ENCODE data around the gene MXD4.

Gene MXD4

DNA sequence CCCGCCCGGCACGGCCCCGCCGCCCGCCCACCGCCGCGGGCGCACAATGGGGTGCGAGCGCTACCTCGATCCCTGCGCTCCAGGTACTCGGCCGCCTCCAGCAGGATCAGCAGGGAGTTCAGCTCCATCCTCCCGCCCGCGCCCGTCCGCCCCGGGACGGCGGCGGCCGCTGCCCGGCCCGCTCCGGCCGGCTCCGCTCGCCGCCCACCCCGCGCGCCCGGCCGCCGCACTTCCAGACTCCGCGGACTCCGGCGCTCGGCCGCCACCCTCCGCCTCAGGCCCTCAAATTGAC, at the start of gene MXD4:
Gene MXD4 (minus strand): TSS at position 257 of the 292 bp plus-strand sequence. CDS start 129 bp downstream, at position 128.
- TF ChIP-seq CTCF (IDR thresholded peaks at IDR 0.05; ENCODE audit: extremely low read depth, insufficient read depth, missing control alignments), result no peak
- DNase-seq (ENCODE audit: low spot score), result no peak
- in situ Hi-C loops (cut with MboI; ENCODE audit: low pct_unique_long_range_greater_than_20kb, low sequenced_read_pairs, unreplicated experiment), result no loop called here

DNA sequence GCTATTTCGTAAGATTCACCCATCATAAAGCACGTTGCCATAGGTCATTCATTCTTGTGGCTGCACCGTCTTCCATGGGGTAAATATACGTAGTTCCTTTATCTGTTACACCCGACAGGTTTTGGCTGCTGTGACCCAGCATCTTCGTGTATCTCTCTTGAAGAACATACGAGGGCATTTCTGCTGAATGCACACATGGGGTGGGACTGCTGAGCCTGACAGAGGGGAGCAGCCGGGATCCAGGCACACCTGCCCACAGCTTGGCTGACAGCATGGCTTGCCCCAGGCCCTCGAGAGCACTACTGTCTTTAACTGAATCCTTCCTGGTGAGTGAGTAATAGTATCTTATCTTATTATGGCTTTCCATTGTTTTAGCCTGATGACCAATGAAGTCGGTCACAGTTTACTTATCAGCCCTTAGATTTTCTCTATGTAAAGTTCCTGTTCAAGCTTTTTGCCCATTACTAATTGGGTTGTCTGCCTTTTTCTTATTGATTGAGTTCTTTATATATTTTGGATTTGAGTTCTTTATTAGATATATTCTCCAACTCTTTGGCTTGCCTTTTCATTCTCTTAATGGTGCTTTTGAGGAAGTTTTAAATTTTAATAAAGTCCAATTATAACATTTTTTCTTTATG, 45.0 kb upstream of the MXD4 start:
- TF ChIP-seq CTCF (IDR thresholded peaks at IDR 0.05; ENCODE audit: extremely low read depth, insufficient read depth, missing control alignments), result no peak
- in situ Hi-C loops (cut with MboI; ENCODE audit: low pct_unique_long_range_greater_than_20kb, low sequenced_read_pairs, unreplicated experiment), result no loop called here
- DNase-seq (ENCODE audit: low spot score), result no peak

DNA sequence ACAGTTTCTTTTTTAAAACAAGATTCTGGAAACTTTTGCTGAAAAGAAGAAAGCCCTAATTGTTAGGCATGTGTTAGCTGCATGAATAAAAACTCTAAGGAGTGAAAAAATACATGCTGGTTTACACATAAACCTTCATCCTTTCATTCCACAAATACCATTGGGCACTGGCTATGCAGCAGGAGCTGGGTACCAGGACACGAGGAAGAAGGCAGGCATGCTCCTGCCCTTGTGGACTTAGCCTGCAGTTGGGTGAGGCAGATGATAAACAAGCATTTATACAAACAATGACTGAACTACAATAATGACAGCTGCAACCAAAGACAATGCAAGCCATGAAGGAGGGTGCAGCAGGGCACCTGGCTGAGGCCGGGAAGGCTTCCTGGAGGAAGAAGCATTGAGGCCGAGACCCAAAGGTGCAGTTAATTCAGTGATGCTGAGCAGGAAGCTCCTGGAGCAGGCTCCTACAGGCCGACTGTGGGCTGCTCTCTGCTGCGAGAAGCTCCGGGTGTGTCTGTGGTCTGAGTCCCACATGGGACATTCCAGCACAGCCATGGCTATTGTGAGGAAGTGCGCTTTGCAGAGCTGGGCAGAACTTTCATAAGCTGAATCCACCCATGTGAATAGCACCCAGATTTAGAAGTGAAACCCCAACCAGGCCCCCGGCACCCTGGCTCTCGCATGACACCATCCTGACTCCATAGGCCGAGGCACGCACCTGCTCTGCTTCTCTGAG, 44.0 kb upstream of the MXD4 start:
- TF ChIP-seq CTCF (IDR thresholded peaks at IDR 0.05; ENCODE audit: extremely low read depth, insufficient read depth, missing control alignments), result no peak
- DNase-seq (ENCODE audit: low spot score), result no peak
- in situ Hi-C loops (cut with MboI; ENCODE audit: low pct_unique_long_range_greater_than_20kb, low sequenced_read_pairs, unreplicated experiment), result no loop called here

- in situ Hi-C loops (cut with MboI; ENCODE audit: low pct_unique_long_range_greater_than_20kb, low sequenced_read_pairs, unreplicated experiment), result no loop called here
- DNase-seq (ENCODE audit: low spot score), result no peak
- TF ChIP-seq CTCF (IDR thresholded peaks at IDR 0.05; ENCODE audit: extremely low read depth, insufficient read depth, missing control alignments), result no peak
These were observed 43.1 kb upstream of the MXD4 start for GRCh38 chr4:2304877-2305561.

- TF ChIP-seq CTCF (IDR thresholded peaks at IDR 0.05; ENCODE audit: extremely low read depth, insufficient read depth, missing control alignments), result no peak
- DNase-seq (ENCODE audit: low spot score), result no peak
- in situ Hi-C loops (cut with MboI; ENCODE audit: low pct_unique_long_range_greater_than_20kb, low sequenced_read_pairs, unreplicated experiment), result no loop called here
These were observed 42.5 kb upstream of the MXD4 start for GRCh38 chr4:2304321-2304876.

DNA sequence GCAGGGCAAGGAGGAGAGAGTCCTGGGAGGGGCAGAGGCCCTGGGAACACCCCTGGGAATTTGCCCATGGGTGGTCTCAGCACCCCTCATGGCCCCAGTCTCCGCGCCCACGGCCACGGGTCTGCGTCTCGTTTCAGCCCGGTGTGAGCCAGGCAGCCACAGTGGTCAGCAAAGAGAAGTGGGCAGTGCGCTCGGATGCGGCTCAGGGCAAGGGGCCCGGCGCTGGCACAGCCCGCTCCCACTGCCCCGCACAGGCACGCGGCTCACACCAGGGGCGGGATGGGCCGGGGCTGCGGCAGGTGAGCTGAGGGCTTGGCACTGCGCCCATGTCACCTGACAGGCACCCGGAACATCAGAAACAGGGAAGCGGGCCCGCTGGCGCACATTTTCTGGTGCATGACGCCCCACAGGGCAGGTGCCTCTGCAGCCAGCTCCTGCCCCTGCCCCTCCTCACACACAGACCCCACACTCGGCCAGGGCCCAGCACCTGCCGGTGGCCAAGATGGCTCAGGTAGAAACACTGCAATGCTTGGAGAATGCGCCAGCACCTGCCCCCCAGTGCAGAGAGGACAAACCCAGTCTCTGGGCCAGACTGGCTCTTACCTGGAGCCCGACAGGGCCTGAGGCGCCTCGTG, 41.9 kb upstream of the MXD4 start:
- no peak for TF ChIP-seq CTCF (IDR thresholded peaks at IDR 0.05; ENCODE audit: extremely low read depth, insufficient read depth, missing control alignments)
- in situ Hi-C loops (cut with MboI; ENCODE audit: low pct_unique_long_range_greater_than_20kb, low sequenced_read_pairs, unreplicated experiment), result no loop called here
- DNase-seq (ENCODE audit: low spot score), result no peak

All from GM13977 (cell line).